Neural crest cell (in vitro differentiated cells): ENCODE results near the gene TMEM233. TPM values are rescaled to one million over a fixed set of nuclear protein-coding genes. Genes with fewer than 3 reads are reported as not detected.
A peak's percentile ranks its signal among the peaks of the same experiment; 100 is the strongest.

Source experiments
- DNase-seq: peaks from one replicate; pipeline ENCODE4 v3.0.0; 2021; ENCODE audit warnings: low read depth, mixed read lengths, low spot score
- H3K27ac Mint-ChIP-seq: one replicate; pipeline ENCODE4 v1.8.0; 2021; ENCODE audit warnings: mild to moderate bottlenecking, mixed read lengths; ENCODE audit not compliant: unreplicated experiment
- H3K27me3 Mint-ChIP-seq: 2 replicates; pipeline ENCODE4 v1.8.0; 2021; ENCODE audit warnings: low read depth, mild to moderate bottlenecking, mixed read lengths
- H3K36me3 Mint-ChIP-seq: 2 replicates; pipeline ENCODE4 v1.8.0; 2021; ENCODE audit warnings: low read depth, mild to moderate bottlenecking, mixed read lengths
- H3K4me1 Mint-ChIP-seq: 2 replicates; pipeline ENCODE4 v1.8.0; 2021; ENCODE audit warnings: mixed read lengths
- H3K4me3 Mint-ChIP-seq: one replicate; pipeline ENCODE4 v1.8.0; 2021; ENCODE audit warnings: mild to moderate bottlenecking, mixed read lengths
- H3K9me3 Mint-ChIP-seq: 2 replicates; pipeline ENCODE4 v1.8.0; 2021; ENCODE audit warnings: mixed read lengths
- CTCF ChIP-seq: fragments of 200-600 bp; sonication (generic); conservative IDR thresholded peaks from 2 replicates; pipeline ENCODE4 v1.5.0; 2021; ENCODE audit warnings: antibody characterized with exemption, mild to moderate bottlenecking
- total RNA-seq: library from RNA; stranded (reverse); gene quantifications from 2 replicates; pipeline ENCODE4 v1.2.1, GENCODE V29; 2021

The TMEM233 gene
- total RNA-seq, 1 donor from 2014 or later = not detected

- H3K4me1 Mint-ChIP-seq = no peaks in the 10 kb centered on the region
- no peaks in the 10 kb centered on the region for H3K9me3 Mint-ChIP-seq
- no peak for TF ChIP-seq CTCF
- H3K36me3 Mint-ChIP-seq = peaks cover 33% of the 10 kb centered on the region
- H3K4me3 Mint-ChIP-seq = no peak overlapping the region
- H3K27me3 Mint-ChIP-seq = no peaks in the 10 kb centered on the region
- H3K27ac Mint-ChIP-seq = no peak overlapping the region
- no peak for DNase-seq
Observed at GRCh38 chr12:119682639-119683252, 89.2 kb downstream of the TMEM233 start.

DNA sequence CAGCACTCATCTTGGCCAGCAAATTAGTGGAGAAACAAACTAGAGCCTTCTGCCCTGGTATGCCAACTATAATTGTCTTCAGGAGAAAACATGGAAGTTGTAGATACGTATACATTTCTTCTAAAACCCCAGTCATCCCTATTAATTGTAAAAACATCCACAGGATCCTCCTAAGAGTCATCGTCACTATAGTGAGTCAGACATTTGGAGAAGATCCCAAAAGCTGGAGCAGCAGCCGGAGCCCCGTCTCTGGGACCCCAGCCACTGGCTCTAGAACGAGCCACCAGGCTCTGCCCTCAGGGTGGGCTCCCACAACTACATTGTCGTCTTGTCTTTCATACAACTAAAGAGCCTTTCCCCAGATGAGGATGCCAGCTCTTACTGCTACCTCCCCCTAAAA is 89.8 kb downstream of the TMEM233 start:
- Mint-ChIP-seq H3K27ac (no peak overlapping the region), H3K4me1 (no peaks in the 10 kb centered on the region), H3K27me3 (no peaks in the 10 kb centered on the region), H3K4me3 (no peak overlapping the region), H3K9me3 (no peaks in the 10 kb centered on the region), H3K36me3 (peaks cover 28% of the 10 kb centered on the region)
- TF ChIP-seq CTCF = no peak
- no peak for DNase-seq

- Mint-ChIP-seq H3K9me3 (no peaks in the 10 kb centered on the region), H3K4me3 (no peak overlapping the region), H3K4me1 (no peaks in the 10 kb centered on the region), H3K27ac (no peak overlapping the region), H3K27me3 (no peaks in the 10 kb centered on the region), H3K36me3 (peaks cover 26% of the 10 kb centered on the region)
- TF ChIP-seq CTCF = no peak
- DNase-seq = no peak
Observed at GRCh38 chr12:119683816-119684215, 90.2 kb downstream of the TMEM233 start.

GRCh38 chr12:119684711-119685369 is 91.3 kb downstream of the TMEM233 start:
- no peak for DNase-seq
- Mint-ChIP-seq H3K36me3 (peaks cover 20% of the 10 kb centered on the region), H3K4me3 (no peak overlapping the region), H3K4me1 (no peaks in the 10 kb centered on the region), H3K27ac (peak overlapping the region; percentile 35), H3K9me3 (no peaks in the 10 kb centered on the region), H3K27me3 (no peaks in the 10 kb centered on the region)
- no peak for TF ChIP-seq CTCF

- no peak for DNase-seq
- no peak overlapping the region for H3K4me3 Mint-ChIP-seq
- H3K36me3 Mint-ChIP-seq = peaks cover 19% of the 10 kb centered on the region
- no peak overlapping the region for H3K27ac Mint-ChIP-seq
- no peaks in the 10 kb centered on the region for H3K27me3 Mint-ChIP-seq
- no peak for TF ChIP-seq CTCF
- H3K4me1 Mint-ChIP-seq = no peaks in the 10 kb centered on the region
- no peaks in the 10 kb centered on the region for H3K9me3 Mint-ChIP-seq
Observed at GRCh38 chr12:119685375-119685774, 91.8 kb downstream of the TMEM233 start.
